Endothelial cell of umbilical vein (primary cell): ENCODE results near the gene BORA. TPM values are rescaled to one million over a fixed set of nuclear protein-coding genes. Genes with fewer than 3 reads are reported as not detected.

ENCODE experiments used
- BruUV-seq: library from RNA; stranded (reverse); fragments of 400-500 nt; replicated peaks from 2 replicates; lab custom pipeline; 2021; lab: Mats Ljungman, UMichigan
- CTCF ChIA-PET: fragments of 300-600, 350-600 bp; sonication (Branson Sonifier 250); formaldehyde crosslinking; loops from one replicate; lab custom pipeline; 2021; ENCODE audit warnings: antibody characterized with exemption, inconsistent platforms; lab: Charles Lee
- POLR2A ChIA-PET: fragments of 300-600, 350-600 bp; sonication (Branson Sonifier 250); formaldehyde crosslinking; loops from one replicate; lab custom pipeline; 2021; ENCODE audit warnings: antibody characterized with exemption, inconsistent platforms; lab: Charles Lee
- DNase-seq: peaks from one replicate; pipeline ENCODE4 v3.0.0-alpha.2; 2011; ENCODE audit warnings: low read depth, low spot score
- FAIRE-seq: peaks from 2 replicates; lab custom pipeline; 2011; peaks lifted over from hg19 to GRCh38; lab: Jason Lieb, UNC
- H2AFZ ChIP-seq: 2 replicates; pipeline ENCODE4 v1.6.0; 2012; ENCODE audit warnings: low read depth, low read length, control low read depth, inconsistent platforms
- H3K27ac ChIP-seq: 2 replicates; pipeline ENCODE4 v1.5.1; 2011; ENCODE audit warnings: low read depth, mild to moderate bottlenecking, control low read depth, low read length, moderate library complexity; ENCODE audit not compliant: insufficient read depth
- H3K27me3 ChIP-seq, 2 experiments: 2 replicates each; pipeline versions ENCODE4 v1.6.0 to v1.6.1; 2011; ENCODE audit warnings: low read length in 2 of 2, mixed read lengths in 1 of 2; ENCODE audit not compliant: control insufficient read depth in 2 of 2, insufficient read depth in 2 of 2
- H3K36me3 ChIP-seq, 2 experiments: 2 replicates in 1 of 2; 3 replicates in 1 of 2; pipeline ENCODE4 v1.5.1; 2011; ENCODE audit warnings: low read length in 2 of 2, mild to moderate bottlenecking in 1 of 2, moderate library complexity in 1 of 2; ENCODE audit not compliant: control insufficient read depth in 2 of 2, insufficient read depth in 2 of 2; ENCODE audit errors: extremely low read depth in 1 of 2
- H3K4me1 ChIP-seq: 3 replicates; pipeline ENCODE4 v1.5.1; 2011; ENCODE audit warnings: mild to moderate bottlenecking, low read length; ENCODE audit not compliant: control insufficient read depth, insufficient read depth; ENCODE audit errors: extremely low read depth
- H3K4me2 ChIP-seq: 2 replicates; pipeline ENCODE4 v1.6.1; 2011; ENCODE audit warnings: low read length, control low read depth, mixed read lengths; ENCODE audit not compliant: insufficient read depth
- H3K4me3 ChIP-seq, 3 experiments: fragments of 200-600 bp in 1 of 3; sonication (generic), shearing (Covaris generic) in 1 of 3; replicated peaks in 1 of 3; 2 replicates each; pipeline ENCODE4 v1.5.1; 2011 to 2016; ENCODE audit warnings: control low read depth in 3 of 3, low read length in 3 of 3, mild to moderate bottlenecking in 2 of 3, inconsistent platforms in 1 of 3, low read depth in 1 of 3, moderate library complexity in 1 of 3; ENCODE audit not compliant: insufficient read depth in 1 of 3
- H3K79me2 ChIP-seq: 2 replicates; pipeline ENCODE4 v1.6.0; 2012; ENCODE audit warnings: low read length, inconsistent platforms; ENCODE audit not compliant: control insufficient read depth, insufficient read depth
- H3K9ac ChIP-seq: replicated peaks from 2 replicates; pipeline ENCODE3; 2011; ENCODE audit warnings: low read length, control low read depth; ENCODE audit not compliant: insufficient read depth; ENCODE audit errors: extremely low read depth
- H3K9me1 ChIP-seq: replicated peaks from 3 replicates; pipeline ENCODE4 v1.6.0; 2011; ENCODE audit warnings: mild to moderate bottlenecking, low read length; ENCODE audit not compliant: control insufficient read depth, insufficient read depth; ENCODE audit errors: extremely low read depth
- H3K9me3 ChIP-seq: replicated peaks from 2 replicates; pipeline ENCODE4 v1.5.1; 2012; ENCODE audit warnings: low read length, inconsistent platforms; ENCODE audit not compliant: control insufficient read depth, insufficient read depth
- H4K20me1 ChIP-seq: replicated peaks from 2 replicates; pipeline ENCODE3; 2011; ENCODE audit warnings: mild to moderate bottlenecking, low read length; ENCODE audit not compliant: control insufficient read depth, insufficient read depth; ENCODE audit errors: extremely low read depth
- CTCF ChIP-seq, 2 donors: IDR thresholded peaks; 1 replicate in 1 of 2; 2 replicates in 1 of 2; pipeline ENCODE4 v1.5.1; 2011; ENCODE audit warnings: low read length in 2 of 2, mild to moderate bottlenecking in 2 of 2, moderate library complexity in 2 of 2, control low read depth in 1 of 2, inconsistent platforms in 1 of 2, low read depth in 1 of 2; ENCODE audit not compliant: insufficient read depth in 1 of 2; ENCODE audit errors: extremely low read depth in 1 of 2
- EZH2 ChIP-seq: IDR thresholded peaks from 2 replicates; pipeline ENCODE4 v1.6.1; 2012; ENCODE audit warnings: borderline replicate concordance, low read depth, mild to moderate bottlenecking, moderate library complexity, low read length, inconsistent platforms; ENCODE audit not compliant: severe bottlenecking
- FOS ChIP-seq: IDR thresholded peaks from 2 replicates; pipeline ENCODE4 v1.6.1; 2011; ENCODE audit warnings: mild to moderate bottlenecking, low read length, moderate library complexity, borderline replicate concordance; ENCODE audit not compliant: insufficient read depth
- GATA2 ChIP-seq: IDR thresholded peaks from 2 replicates; pipeline ENCODE4 v1.7.0; 2011; ENCODE audit warnings: low read depth, mild to moderate bottlenecking, moderate library complexity, mixed read lengths, low read length; ENCODE audit not compliant: insufficient read length, insufficient read depth
- JUN ChIP-seq: IDR thresholded peaks from 2 replicates; pipeline ENCODE4 v1.6.1; 2011; ENCODE audit warnings: borderline replicate concordance, low read depth; ENCODE audit not compliant: insufficient read length, insufficient read depth
- MAX ChIP-seq: IDR thresholded peaks from 2 replicates; pipeline ENCODE4 v1.6.1; 2011; ENCODE audit not compliant: insufficient read depth, insufficient read length
- POLR2A ChIP-seq: IDR thresholded peaks from 2 replicates; pipeline ENCODE4 v1.6.1; 2012; ENCODE audit warnings: low read depth, mild to moderate bottlenecking, control low read depth, low read length
- POLR2AphosphoS5 ChIP-seq: IDR thresholded peaks from 2 replicates; pipeline ENCODE4 v1.6.1; 2012; ENCODE audit warnings: low read depth, mild to moderate bottlenecking, control low read depth, low read length, moderate library complexity; ENCODE audit not compliant: insufficient read depth
- dilution Hi-C: fragments of 300-500 bp; cut with MboI; formaldehyde crosslinking; loops from one replicate; pipeline ENCODE4 v1.15.0; 2019; ENCODE audit warnings: low sequenced_read_pairs; ENCODE audit not compliant: extremely low pct_ligation_motif_present
- intact Hi-C: fragments of 100-400 bp; cut with micrococcal nuclease; formaldehyde crosslinking; loops from one replicate; pipeline ENCODE4 v1.10.0; 2022
- polyA plus RNA-seq, 4 experiments: library from polyadenylated mRNA; depleted of rRNA in 3 of 4; stranded (reverse) in 3 of 4; unstranded in 1 of 4; fragments of >200 nt; gene quantifications; 2 replicates each; pipeline versions ENCODE4 v1.2.1 to v1.2.3, GENCODE V29; 2011 to 2012; ENCODE audit warnings: missing spikeins in 1 of 4
- total RNA-seq: library from RNA; stranded (reverse); gene quantifications from 2 replicates; pipeline ENCODE4 v1.2.3, GENCODE V29; 2021

Gene BORA
- total and polyA plus RNA-seq, 2 donors (not counting 3 experiments of a cell fraction or from before 2014, with no cell fraction given): 3.2 to 11.2 TPM

GRCh38 chr13:72754111-72754510 lies 26.4 kb downstream of the BORA start:
- peaks cover 4% of the 10 kb centered on the region for H3K79me2 ChIP-seq
- dilution Hi-C loops (no loop called here), intact Hi-C loops (no loop called here)
- FAIRE-seq (no peak), DNase-seq (no peak)
- no peak overlapping the region for H3K4me2 ChIP-seq
- CTCF ChIA-PET: no interaction called here
- no peaks in the 10 kb centered on the region for H4K20me1 ChIP-seq
- H2AFZ ChIP-seq: no peak overlapping the region
- H3K4me1 ChIP-seq: no peaks in the 10 kb centered on the region
- no peak overlapping the region for H3K4me3 ChIP-seq
- POLR2A ChIA-PET: no interaction called here
- H3K9me3 ChIP-seq: no peaks in the 10 kb centered on the region
- H3K9ac ChIP-seq: no peak overlapping the region
- no TSS peak for BruUV-seq
- H3K36me3 ChIP-seq: peaks cover 4 to 23% of the 10 kb centered on the region in 2 experiments
- H3K9me1 ChIP-seq: no peaks in the 10 kb centered on the region
- no peaks in the 10 kb centered on the region for H3K27me3 ChIP-seq
- no peak overlapping the region for H3K27ac ChIP-seq
- no peak for TF ChIP-seq CTCF (IDR thresholded peaks at IDR 0.05; ENCODE audit: extremely low read depth in 1 of 2, insufficient read depth in 1 of 2, low read depth in 1 of 2, low read length in 2 of 2)
- TF ChIP-seq JUN: no peak

- BruUV-seq: no TSS peak
- no peak for FAIRE-seq
Measured at GRCh38 chr13:72757792-72758535, 30.2 kb downstream of the BORA start.

More at GRCh38 chr13:72757792-72758535, 30.2 kb downstream of the BORA start:
- no peak overlapping the region for H3K4me2 ChIP-seq
- H3K36me3 ChIP-seq: peaks cover 8 to 32% of the 10 kb centered on the region in 2 experiments
- POLR2A ChIA-PET: interaction anchor here (0.7 kb wide), 1 partner anchor 1222 kb away, joined by 4 read pairs; no protein-coding TSS in a partner anchor
- no peak overlapping the region for H3K4me3 ChIP-seq
- H3K9me1 ChIP-seq: no peaks in the 10 kb centered on the region
- dilution Hi-C loops (no loop called here), intact Hi-C loops (no loop called here)
- no peak overlapping the region for H3K27ac ChIP-seq
- DNase-seq: no peak
- H3K9me3 ChIP-seq: no peaks in the 10 kb centered on the region
- TF ChIP-seq EZH2 (no peak), CTCF (IDR thresholded peaks at IDR 0.05; ENCODE audit: extremely low read depth in 1 of 2, insufficient read depth in 1 of 2, low read depth in 1 of 2, low read length in 2 of 2) (no peak), FOS (no peak), POLR2AphosphoS5 (no peak), GATA2 (no peak), POLR2A (no peak), MAX (no peak)
- CTCF ChIA-PET: interaction anchor here (1.1 kb wide), 1 partner anchor 12 kb away, joined by 3 read pairs; no protein-coding TSS in a partner anchor
- H3K27me3 ChIP-seq: no peaks in the 10 kb centered on the region
- no peak overlapping the region for H2AFZ ChIP-seq
- H3K4me1 ChIP-seq: no peaks in the 10 kb centered on the region
- no peaks in the 10 kb centered on the region for H3K79me2 ChIP-seq
- H4K20me1 ChIP-seq: no peaks in the 10 kb centered on the region
- no peak overlapping the region for H3K9ac ChIP-seq
